GM23248 (cell line): ENCODE results near the gene DENND1A.

Source experiments
- EZH2 ChIP-seq: fragments of 200-600 bp; sonication (generic); IDR thresholded peaks from 2 replicates; pipeline ENCODE4 v1.6.1; 2018; ENCODE audit warnings: antibody characterized with exemption, mild to moderate bottlenecking; ENCODE audit not compliant: insufficient read depth, poor library complexity, severe bottlenecking
- EZH2phosphoT487 ChIP-seq: fragments of 200-600 bp; sonication (generic); IDR thresholded peaks from 2 replicates; pipeline ENCODE4 v1.6.1; 2018; ENCODE audit warnings: antibody characterized with exemption, moderate library complexity, mild to moderate bottlenecking, low read depth; ENCODE audit not compliant: insufficient read depth

- no peak for TF ChIP-seq EZH2
- TF ChIP-seq EZH2phosphoT487, result no peak
Measured at GRCh38 chr9:123974471-123974870, 44.5 kb upstream of the DENND1A start.
